Neural cell (in vitro differentiated cells): ENCODE data around the gene ARHGAP27. TPM values are rescaled to one million over a fixed set of nuclear protein-coding genes. Genes with fewer than 3 reads are reported as not detected.

Experiments
- H2AFZ ChIP-seq: fragments of 200-600, 300-800 bp; sonication (generic), shearing (Covaris generic); 2 replicates; pipeline ENCODE4 v1.6.0; 2014; ENCODE audit warnings: low read depth, mild to moderate bottlenecking, antibody characterized with exemption, low read length, moderate library complexity
- H3F3A ChIP-seq: fragments of 200-600 bp; shearing (Covaris generic); 2 replicates; pipeline ENCODE4 v1.6.1; 2016; ENCODE audit warnings: mild to moderate bottlenecking, moderate library complexity, mixed read lengths, antibody characterized with exemption, low read length; ENCODE audit not compliant: insufficient read depth, poor library complexity, severe bottlenecking
- H3K27ac ChIP-seq: fragments of 200-600, 300-800 bp; sonication (generic), shearing (Covaris generic); 2 replicates; pipeline ENCODE4 v1.5.1; 2014; ENCODE audit warnings: mild to moderate bottlenecking, low read length, moderate library complexity
- H3K27me3 ChIP-seq: fragments of 300-800, 200-600 bp; sonication (generic), shearing (Covaris generic); 2 replicates; pipeline ENCODE4 v1.6.0; 2014; ENCODE audit warnings: mild to moderate bottlenecking, low read depth, low read length, moderate library complexity; ENCODE audit not compliant: insufficient read depth
- H3K36me3 ChIP-seq: fragments of 300-800, 200-600 bp; sonication (generic), shearing (Covaris generic); 2 replicates; pipeline ENCODE4 v1.5.1; 2014; ENCODE audit warnings: mild to moderate bottlenecking, antibody characterized with exemption, low read length, moderate library complexity; ENCODE audit not compliant: insufficient read depth
- H3K4me2 ChIP-seq: fragments of 300-800, 200-600 bp; sonication (generic), shearing (Covaris generic); 2 replicates; pipeline ENCODE4 v1.6.0; 2014; ENCODE audit warnings: mild to moderate bottlenecking, low read length
- H3K4me3 ChIP-seq: fragments of 300-800, 200-600 bp; sonication (generic), shearing (Covaris generic); 2 replicates; pipeline ENCODE4 v1.5.1; 2014; ENCODE audit warnings: mild to moderate bottlenecking, low read length, moderate library complexity
- H3K79me2 ChIP-seq: fragments of 200-600 bp; shearing (Covaris generic); replicated peaks from 2 replicates; pipeline ENCODE4 v1.6.0; 2014; ENCODE audit warnings: mild to moderate bottlenecking, low read length, moderate library complexity; ENCODE audit not compliant: insufficient read depth
- H3K9ac ChIP-seq: fragments of 300-800, 200-600 bp; sonication (generic), shearing (Covaris generic); 2 replicates; pipeline ENCODE4 v1.6.1; 2016; ENCODE audit warnings: mild to moderate bottlenecking, low read length, mixed read lengths
- H3K9me2 ChIP-seq: fragments of 200-600 bp; shearing (Covaris generic); 2 replicates; pipeline ENCODE4 v1.6.1; 2016; ENCODE audit warnings: mild to moderate bottlenecking, low read length, mixed read lengths; ENCODE audit not compliant: insufficient read depth
- H3K9me3 ChIP-seq: fragments of 200-600, 300-800 bp; sonication (generic), shearing (Covaris generic); 2 replicates; pipeline ENCODE4 v1.6.1; 2016; ENCODE audit warnings: mild to moderate bottlenecking, mixed run types, low read length, moderate library complexity, mixed read lengths
- H4K20me1 ChIP-seq: fragments of 200-600 bp; shearing (Covaris generic); 2 replicates; pipeline ENCODE4 v1.6.1; 2016; ENCODE audit warnings: mild to moderate bottlenecking, mixed run types; ENCODE audit not compliant: insufficient read depth
- EP300 ChIP-seq: fragments of 450-650 bp; conservative IDR thresholded peaks from 2 replicates; pipeline ENCODE4 v1.6.1; 2014; ENCODE audit warnings: antibody characterized with exemption, mild to moderate bottlenecking, moderate library complexity; ENCODE audit not compliant: poor library complexity, severe bottlenecking
- EZH2 ChIP-seq: fragments of 200-600, 300-800 bp; shearing (Covaris generic), sonication (generic); IDR thresholded peaks from 2 replicates; pipeline ENCODE4 v1.6.1; 2014; ENCODE audit warnings: antibody characterized with exemption, low read length, borderline replicate concordance, mild to moderate bottlenecking; ENCODE audit not compliant: insufficient read depth, poor library complexity, severe bottlenecking
- MXI1 ChIP-seq: fragments of 450-650 bp; conservative IDR thresholded peaks from 2 replicates; pipeline ENCODE4 v1.6.1; 2014; ENCODE audit warnings: antibody characterized with exemption, mild to moderate bottlenecking; ENCODE audit not compliant: poor library complexity, severe bottlenecking
- POLR2AphosphoS5 ChIP-seq: IDR thresholded peaks from 2 replicates; pipeline ENCODE4 v1.6.1; 2012
- RAD21 ChIP-seq: fragments of 450-650 bp; conservative IDR thresholded peaks from 2 replicates; pipeline ENCODE4 v1.6.1; 2014; ENCODE audit warnings: antibody characterized with exemption, mild to moderate bottlenecking, moderate library complexity
- SMC3 ChIP-seq: fragments of 450-650 bp; conservative IDR thresholded peaks from 2 replicates; pipeline ENCODE4 v1.6.1; 2014; ENCODE audit warnings: antibody characterized with exemption, mild to moderate bottlenecking, moderate library complexity; ENCODE audit not compliant: poor library complexity
- TAF1 ChIP-seq: IDR thresholded peaks from 2 replicates; pipeline ENCODE4 v1.6.1; 2012; ENCODE audit warnings: low read depth
- polyA plus RNA-seq: library from polyadenylated mRNA; depleted of rRNA; stranded (reverse); fragments of >200 nt; gene quantifications from 2 replicates; pipeline ENCODE4 v1.2.3, GENCODE V29; 2014
- TF ChIP-seq, protein P1 (sequence below): fragments of 450-650 bp; IDR thresholded peaks from 2 replicates; pipeline ENCODE4 v1.5.1; 2014; ENCODE audit warnings: antibody characterized with exemption, mild to moderate bottlenecking, moderate library complexity; ENCODE audit not compliant: poor library complexity, severe bottlenecking
- TF ChIP-seq, protein P2 (sequence below): IDR thresholded peaks from 2 replicates; pipeline ENCODE4 v1.6.1; 2012; ENCODE audit warnings: borderline replicate concordance

ARHGAP27 gene
- polyA plus RNA-seq, 1 donor from 2014 or later = 7.4 TPM

DNA sequence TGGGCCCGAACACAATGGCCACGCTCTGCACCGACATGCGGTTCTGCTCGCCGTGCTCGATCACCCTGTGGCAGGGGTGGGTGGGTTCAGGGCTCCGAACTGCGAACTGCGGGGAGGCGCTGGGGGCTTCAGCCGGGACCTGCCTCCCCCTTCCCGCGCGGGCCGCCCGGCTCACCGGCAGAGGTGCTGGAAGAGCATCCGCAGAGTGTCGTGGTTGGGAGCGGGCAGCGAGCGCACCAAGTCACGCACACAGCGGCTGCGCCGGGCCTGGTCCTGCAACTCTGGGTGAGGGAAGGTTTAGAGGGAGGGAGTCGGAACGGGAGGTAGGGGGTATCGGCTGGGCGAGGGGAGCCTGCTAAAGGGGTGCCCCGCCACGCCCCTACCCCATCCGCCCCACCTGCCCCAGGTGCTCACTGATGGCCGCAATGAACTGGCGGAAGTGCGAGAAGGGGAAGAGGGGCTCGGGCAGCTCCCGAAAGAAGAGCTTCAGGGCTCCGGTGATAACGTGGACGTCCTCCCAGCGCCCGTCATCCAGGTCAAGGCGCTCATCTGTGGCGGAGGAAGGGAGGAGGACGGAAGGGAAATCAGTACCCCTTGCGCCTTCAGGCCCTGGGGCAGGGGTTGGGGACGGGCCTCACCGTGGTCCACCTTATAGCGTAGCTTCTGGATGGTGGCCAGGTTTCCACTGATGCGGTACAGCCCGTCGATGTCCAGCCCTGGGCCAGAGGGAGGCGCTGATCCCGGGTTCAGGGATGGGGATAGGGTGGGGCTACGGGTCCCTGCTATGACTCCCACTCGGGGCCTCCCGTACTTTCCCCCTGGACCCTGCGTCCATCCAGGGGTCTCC lies 36.9 kb downstream of the ARHGAP27 start:
- no peaks in the 10 kb centered on the region for H3K36me3 ChIP-seq
- no peak overlapping the region for H3K27ac ChIP-seq
- no peak overlapping the region for H3K4me3 ChIP-seq
- no peak overlapping the region for H2AFZ ChIP-seq
- H3K79me2 ChIP-seq = no peaks in the 10 kb centered on the region
- no peaks in the 10 kb centered on the region for H4K20me1 ChIP-seq
- H3K4me2 ChIP-seq = no peak overlapping the region
- H3F3A ChIP-seq = no peaks in the 10 kb centered on the region
- TF ChIP-seq EP300 (no peak), SMC3 (no peak), RAD21 (no peak), TAF1 (no peak), MXI1 (no peak), POLR2AphosphoS5 (no peak), EZH2 (no peak)
- TF ChIP-seq, protein P1, sequence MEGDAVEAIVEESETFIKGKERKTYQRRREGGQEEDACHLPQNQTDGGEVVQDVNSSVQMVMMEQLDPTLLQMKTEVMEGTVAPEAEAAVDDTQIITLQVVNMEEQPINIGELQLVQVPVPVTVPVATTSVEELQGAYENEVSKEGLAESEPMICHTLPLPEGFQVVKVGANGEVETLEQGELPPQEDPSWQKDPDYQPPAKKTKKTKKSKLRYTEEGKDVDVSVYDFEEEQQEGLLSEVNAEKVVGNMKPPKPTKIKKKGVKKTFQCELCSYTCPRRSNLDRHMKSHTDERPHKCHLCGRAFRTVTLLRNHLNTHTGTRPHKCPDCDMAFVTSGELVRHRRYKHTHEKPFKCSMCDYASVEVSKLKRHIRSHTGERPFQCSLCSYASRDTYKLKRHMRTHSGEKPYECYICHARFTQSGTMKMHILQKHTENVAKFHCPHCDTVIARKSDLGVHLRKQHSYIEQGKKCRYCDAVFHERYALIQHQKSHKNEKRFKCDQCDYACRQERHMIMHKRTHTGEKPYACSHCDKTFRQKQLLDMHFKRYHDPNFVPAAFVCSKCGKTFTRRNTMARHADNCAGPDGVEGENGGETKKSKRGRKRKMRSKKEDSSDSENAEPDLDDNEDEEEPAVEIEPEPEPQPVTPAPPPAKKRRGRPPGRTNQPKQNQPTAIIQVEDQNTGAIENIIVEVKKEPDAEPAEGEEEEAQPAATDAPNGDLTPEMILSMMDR = no peak
- TF ChIP-seq, protein P2, sequence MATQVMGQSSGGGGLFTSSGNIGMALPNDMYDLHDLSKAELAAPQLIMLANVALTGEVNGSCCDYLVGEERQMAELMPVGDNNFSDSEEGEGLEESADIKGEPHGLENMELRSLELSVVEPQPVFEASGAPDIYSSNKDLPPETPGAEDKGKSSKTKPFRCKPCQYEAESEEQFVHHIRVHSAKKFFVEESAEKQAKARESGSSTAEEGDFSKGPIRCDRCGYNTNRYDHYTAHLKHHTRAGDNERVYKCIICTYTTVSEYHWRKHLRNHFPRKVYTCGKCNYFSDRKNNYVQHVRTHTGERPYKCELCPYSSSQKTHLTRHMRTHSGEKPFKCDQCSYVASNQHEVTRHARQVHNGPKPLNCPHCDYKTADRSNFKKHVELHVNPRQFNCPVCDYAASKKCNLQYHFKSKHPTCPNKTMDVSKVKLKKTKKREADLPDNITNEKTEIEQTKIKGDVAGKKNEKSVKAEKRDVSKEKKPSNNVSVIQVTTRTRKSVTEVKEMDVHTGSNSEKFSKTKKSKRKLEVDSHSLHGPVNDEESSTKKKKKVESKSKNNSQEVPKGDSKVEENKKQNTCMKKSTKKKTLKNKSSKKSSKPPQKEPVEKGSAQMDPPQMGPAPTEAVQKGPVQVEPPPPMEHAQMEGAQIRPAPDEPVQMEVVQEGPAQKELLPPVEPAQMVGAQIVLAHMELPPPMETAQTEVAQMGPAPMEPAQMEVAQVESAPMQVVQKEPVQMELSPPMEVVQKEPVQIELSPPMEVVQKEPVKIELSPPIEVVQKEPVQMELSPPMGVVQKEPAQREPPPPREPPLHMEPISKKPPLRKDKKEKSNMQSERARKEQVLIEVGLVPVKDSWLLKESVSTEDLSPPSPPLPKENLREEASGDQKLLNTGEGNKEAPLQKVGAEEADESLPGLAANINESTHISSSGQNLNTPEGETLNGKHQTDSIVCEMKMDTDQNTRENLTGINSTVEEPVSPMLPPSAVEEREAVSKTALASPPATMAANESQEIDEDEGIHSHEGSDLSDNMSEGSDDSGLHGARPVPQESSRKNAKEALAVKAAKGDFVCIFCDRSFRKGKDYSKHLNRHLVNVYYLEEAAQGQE = no peak
- H3K27me3 ChIP-seq = no peaks in the 10 kb centered on the region
- no peaks in the 10 kb centered on the region for H3K9me2 ChIP-seq
- no peaks in the 10 kb centered on the region for H3K9me3 ChIP-seq
- H3K9ac ChIP-seq = no peak overlapping the region

DNA sequence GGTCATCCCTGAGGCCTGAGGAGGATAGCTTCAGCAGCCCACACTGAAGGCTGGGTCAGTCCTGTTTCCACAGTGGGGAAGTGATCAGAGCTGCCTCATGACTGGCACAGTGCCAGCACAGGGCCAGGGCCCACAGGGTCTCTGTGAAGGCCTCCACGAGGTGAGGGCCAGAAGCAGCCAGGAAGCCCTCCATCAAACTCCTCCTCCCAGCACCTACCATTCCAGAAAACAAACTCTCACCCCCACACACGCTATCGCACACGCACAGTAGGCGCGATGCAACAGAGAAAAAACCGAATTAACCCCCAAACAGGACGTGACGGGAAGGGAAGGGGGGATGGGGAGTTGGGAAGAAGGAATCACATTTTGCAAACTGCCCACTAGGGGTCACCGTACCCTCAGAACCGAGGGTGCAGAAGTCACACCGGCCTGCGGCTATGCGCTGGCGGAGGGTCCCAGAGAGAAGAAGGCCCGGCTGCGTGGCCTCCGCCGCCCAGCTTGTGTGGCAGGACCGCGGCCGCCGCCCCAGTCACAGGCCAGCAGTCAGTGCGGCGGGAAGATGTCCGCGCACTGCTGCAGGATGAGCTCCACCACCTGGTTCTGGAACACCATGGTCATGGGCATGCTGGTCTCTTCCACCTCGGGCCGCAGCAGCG lies 37.6 kb downstream of the ARHGAP27 start:
- Histone ChIP-seq H3K36me3 (no peaks in the 10 kb centered on the region), H3F3A (no peaks in the 10 kb centered on the region), H3K9me3 (no peaks in the 10 kb centered on the region), H3K9me2 (no peaks in the 10 kb centered on the region), H2AFZ (no peak overlapping the region), H3K9ac (no peak overlapping the region), H3K27ac (no peak overlapping the region), H3K4me3 (no peak overlapping the region), H3K79me2 (no peaks in the 10 kb centered on the region), H3K4me2 (no peak overlapping the region), H4K20me1 (no peaks in the 10 kb centered on the region), H3K27me3 (no peaks in the 10 kb centered on the region)
- TF ChIP-seq, protein P2 = no peak
- TF ChIP-seq POLR2AphosphoS5 (no peak), TAF1 (no peak), SMC3 (peak; percentile 41), RAD21 (peak; percentile 53), MXI1 (no peak), EZH2 (no peak), EP300 (no peak)
- TF ChIP-seq, protein P1 = peak; percentile 66
